ENCODE data around the gene CEMIP.

- TF ChIP-seq CTCF (IDR thresholded peaks at IDR 0.05; ENCODE audit: low read length) (no peak), EZH2 (optimal IDR thresholded peaks at IDR 0.05; ENCODE audit: low read depth, low read length) (no peak), EZH2phosphoT487 (IDR thresholded peaks at IDR 0.05; ENCODE audit: low read length) (no peak)
These were observed 218.5 kb downstream of the CEMIP start for GRCh38 chr15:80997692-80998091.

All from MM.1S (cell line).